ENCODE data around the gene MTTP. TPM values are rescaled to one million over a fixed set of nuclear protein-coding genes. Genes with fewer than 3 reads are reported as not detected.

Gene MTTP
- total RNA-seq, 4 donors from 2014 or later: 0.14 TPM; not detected in 3

- Histone ChIP-seq H3K27me3 (no peaks in the 10 kb centered on the region), H3K4me1 (no peaks in the 10 kb centered on the region), H3K36me3 (no peaks in the 10 kb centered on the region), H3K4me3 (no peak overlapping the region), H3K9me3 (no peaks in the 10 kb centered on the region), H3K27ac (no peak overlapping the region)
- no peak for DNase-seq
- intact Hi-C loops (cut with DNase I; ENCODE audit: low total_unique reads): no loop called here
- TF ChIP-seq, protein P1, sequence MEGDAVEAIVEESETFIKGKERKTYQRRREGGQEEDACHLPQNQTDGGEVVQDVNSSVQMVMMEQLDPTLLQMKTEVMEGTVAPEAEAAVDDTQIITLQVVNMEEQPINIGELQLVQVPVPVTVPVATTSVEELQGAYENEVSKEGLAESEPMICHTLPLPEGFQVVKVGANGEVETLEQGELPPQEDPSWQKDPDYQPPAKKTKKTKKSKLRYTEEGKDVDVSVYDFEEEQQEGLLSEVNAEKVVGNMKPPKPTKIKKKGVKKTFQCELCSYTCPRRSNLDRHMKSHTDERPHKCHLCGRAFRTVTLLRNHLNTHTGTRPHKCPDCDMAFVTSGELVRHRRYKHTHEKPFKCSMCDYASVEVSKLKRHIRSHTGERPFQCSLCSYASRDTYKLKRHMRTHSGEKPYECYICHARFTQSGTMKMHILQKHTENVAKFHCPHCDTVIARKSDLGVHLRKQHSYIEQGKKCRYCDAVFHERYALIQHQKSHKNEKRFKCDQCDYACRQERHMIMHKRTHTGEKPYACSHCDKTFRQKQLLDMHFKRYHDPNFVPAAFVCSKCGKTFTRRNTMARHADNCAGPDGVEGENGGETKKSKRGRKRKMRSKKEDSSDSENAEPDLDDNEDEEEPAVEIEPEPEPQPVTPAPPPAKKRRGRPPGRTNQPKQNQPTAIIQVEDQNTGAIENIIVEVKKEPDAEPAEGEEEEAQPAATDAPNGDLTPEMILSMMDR (IDR thresholded peaks at IDR 0.05): no peak
- TF ChIP-seq POLR2A (IDR thresholded peaks at IDR 0.05): no peak
Observed at GRCh38 chr4:99630857-99631360, 56.3 kb downstream of the MTTP start.

- Histone ChIP-seq H3K9me3 (no peaks in the 10 kb centered on the region), H3K27ac (no peak overlapping the region), H3K27me3 (no peaks in the 10 kb centered on the region), H3K4me1 (no peaks in the 10 kb centered on the region), H3K4me3 (no peak overlapping the region), H3K36me3 (no peaks in the 10 kb centered on the region)
- intact Hi-C loops (cut with DNase I; ENCODE audit: low total_unique reads): no loop called here
- no peak for DNase-seq
- TF ChIP-seq, protein P1 (IDR thresholded peaks at IDR 0.05): no peak
- no peak for TF ChIP-seq POLR2A (IDR thresholded peaks at IDR 0.05)
Observed at GRCh38 chr4:99633772-99634171, 59.1 kb downstream of the MTTP start.

- no peak for TF ChIP-seq POLR2A (IDR thresholded peaks at IDR 0.05)
- TF ChIP-seq, protein P1 (IDR thresholded peaks at IDR 0.05): no peak
- H3K4me3 ChIP-seq: no peak overlapping the region
Observed at GRCh38 chr4:99634742-99635360, 60.2 kb downstream of the MTTP start.

GRCh38 chr4:99635601-99636000 lies 61.0 kb downstream of the MTTP start:
- H3K9me3 ChIP-seq: no peaks in the 10 kb centered on the region
- H3K4me3 ChIP-seq: no peak overlapping the region
- H3K36me3 ChIP-seq: no peaks in the 10 kb centered on the region
- no peaks in the 10 kb centered on the region for H3K4me1 ChIP-seq
- H3K27me3 ChIP-seq: no peaks in the 10 kb centered on the region
- intact Hi-C loops (cut with DNase I; ENCODE audit: low total_unique reads): no loop called here
- H3K27ac ChIP-seq: no peak overlapping the region
- DNase-seq: no peak
- TF ChIP-seq POLR2A (IDR thresholded peaks at IDR 0.05): no peak
- TF ChIP-seq, protein P1 (IDR thresholded peaks at IDR 0.05): no peak

More at GRCh38 chr4:99634742-99635360, 60.2 kb downstream of the MTTP start:
- Histone ChIP-seq H3K27me3 (no peaks in the 10 kb centered on the region), H3K27ac (no peak overlapping the region), H3K36me3 (no peaks in the 10 kb centered on the region), H3K9me3 (no peaks in the 10 kb centered on the region), H3K4me1 (no peaks in the 10 kb centered on the region)
- intact Hi-C loops (cut with DNase I; ENCODE audit: low total_unique reads): no loop called here
- DNase-seq: no peak

- no peaks in the 10 kb centered on the region for H3K9me3 ChIP-seq
- H3K27ac ChIP-seq: no peak overlapping the region
- no peaks in the 10 kb centered on the region for H3K4me1 ChIP-seq
- no peak overlapping the region for H3K4me3 ChIP-seq
- H3K36me3 ChIP-seq: no peaks in the 10 kb centered on the region
- DNase-seq: no peak
- intact Hi-C loops (cut with DNase I; ENCODE audit: low total_unique reads): no loop called here
- TF ChIP-seq, protein P1 (IDR thresholded peaks at IDR 0.05): no peak
- TF ChIP-seq POLR2A (IDR thresholded peaks at IDR 0.05): no peak
- no peaks in the 10 kb centered on the region for H3K27me3 ChIP-seq
Observed at GRCh38 chr4:99636422-99636821, 61.8 kb downstream of the MTTP start.

Measured in uterus (tissue), 4 donors.